NOMO-1 treated with DMSO at 0.1 percent for 48 hours (cell line): ENCODE results near the gene CPNE9.
"Not testable (repeated sequence)": the region's sequence is repeated elsewhere in the genome, so short reads cannot be mapped to it uniquely, and the experiment has no call there.

Experiments used
- DNase-seq: peaks from one replicate; lab custom pipeline; 2025; ENCODE audit not compliant: unreplicated experiment; lab: John Stamatoyannopoulos, UW

Gene CPNE9

DNA sequence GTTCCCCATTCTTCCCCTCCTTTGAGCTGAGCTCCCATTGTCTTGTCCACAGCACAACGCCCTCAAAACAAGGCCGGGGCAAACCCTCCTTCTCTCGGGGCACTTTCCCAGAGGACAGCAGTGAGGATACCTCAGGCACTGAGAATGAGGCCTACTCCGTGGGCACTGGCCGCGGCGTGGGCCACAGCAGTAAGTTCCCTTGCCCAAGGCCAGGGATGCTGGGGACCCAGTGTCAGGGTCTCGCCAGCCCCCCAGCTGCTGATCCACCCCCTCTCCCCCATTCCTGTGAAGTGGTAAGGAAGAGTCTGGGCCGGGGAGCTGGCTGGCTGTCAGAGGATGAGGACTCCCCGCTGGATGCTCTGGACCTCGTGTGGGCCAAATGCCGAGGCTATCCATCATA, 41.9 kb downstream of the CPNE9 start:
- no peak for DNase-seq

DNA sequence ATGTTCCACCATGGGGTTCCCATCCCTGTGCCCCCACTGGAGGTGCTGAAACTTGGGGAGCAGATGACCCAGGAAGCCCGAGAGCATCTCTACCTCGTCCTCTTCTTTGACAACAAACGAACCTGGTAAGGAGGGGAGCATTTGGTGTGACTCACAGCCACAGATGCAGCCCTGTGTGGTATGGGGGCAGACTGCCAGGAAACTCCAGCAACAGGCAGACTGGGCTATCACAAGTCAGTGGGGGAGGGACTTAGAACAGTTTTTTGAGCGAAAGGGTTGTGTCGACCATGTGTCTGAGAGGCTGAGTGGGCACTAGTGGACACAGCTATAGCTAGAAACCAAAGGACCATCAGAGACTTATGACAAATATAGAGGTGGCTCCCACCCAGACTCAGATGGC, 42.7 kb downstream of the CPNE9 start:
- no peak for DNase-seq

DNA sequence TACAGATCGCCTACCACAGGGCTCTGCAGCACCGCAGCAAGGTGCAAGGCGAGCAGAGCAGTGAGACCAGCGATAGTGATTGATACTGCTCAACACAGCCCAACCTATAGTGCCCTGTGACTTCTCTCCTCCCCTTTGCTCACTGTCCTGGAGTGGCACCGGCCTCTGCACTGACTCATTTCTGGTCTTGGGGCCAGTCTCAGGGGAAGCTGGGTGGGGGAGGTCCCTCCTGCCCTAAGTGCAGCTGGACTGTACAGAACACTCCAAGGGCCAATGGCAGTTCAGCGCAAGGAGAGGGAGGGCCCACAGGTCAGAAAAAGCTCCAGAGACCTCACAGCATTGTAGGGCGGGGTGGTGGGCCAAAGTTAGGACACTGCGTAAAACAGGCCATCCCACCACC, 43.6 kb downstream of the CPNE9 start:
- DNase-seq = no peak

DNA sequence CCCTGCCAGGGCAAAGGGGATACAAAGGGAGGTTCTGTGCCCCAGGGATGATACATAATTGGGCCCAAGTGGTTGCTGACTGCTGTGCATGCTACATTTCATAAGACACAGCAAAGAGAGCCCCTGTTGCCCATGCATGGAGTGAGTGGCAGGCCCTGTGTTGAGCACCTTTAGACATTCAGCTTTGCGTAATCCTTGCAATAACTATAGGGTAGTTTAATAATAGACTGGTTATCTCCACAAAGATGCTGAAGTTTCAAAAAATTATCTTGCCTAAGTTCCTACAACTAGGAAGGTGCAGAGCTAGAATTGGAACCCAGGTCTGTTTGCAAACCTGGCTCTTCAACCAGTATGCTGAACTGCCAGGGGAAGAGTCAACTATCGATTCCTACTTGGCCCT, 44.4 kb downstream of the CPNE9 start:
- no peak for DNase-seq

DNA sequence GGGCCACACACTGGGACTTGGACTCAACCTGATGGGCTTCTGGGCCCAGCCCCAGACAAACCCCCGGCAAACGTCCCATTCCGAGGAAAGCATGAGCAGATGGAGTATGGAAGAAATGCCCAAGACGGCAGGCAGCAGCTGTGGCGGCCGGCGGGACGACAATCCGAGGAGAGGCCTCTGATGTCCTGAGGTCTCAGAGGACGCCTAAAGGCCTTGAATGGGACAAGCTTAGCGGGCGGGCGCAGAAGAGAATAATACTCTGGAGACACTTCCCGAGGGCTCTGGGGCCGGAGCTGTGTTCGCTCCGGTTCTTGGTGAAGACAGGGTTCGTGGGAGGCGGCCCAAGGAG, 45.6 kb downstream of the CPNE9 start:
- DNase-seq = no peak

DNA sequence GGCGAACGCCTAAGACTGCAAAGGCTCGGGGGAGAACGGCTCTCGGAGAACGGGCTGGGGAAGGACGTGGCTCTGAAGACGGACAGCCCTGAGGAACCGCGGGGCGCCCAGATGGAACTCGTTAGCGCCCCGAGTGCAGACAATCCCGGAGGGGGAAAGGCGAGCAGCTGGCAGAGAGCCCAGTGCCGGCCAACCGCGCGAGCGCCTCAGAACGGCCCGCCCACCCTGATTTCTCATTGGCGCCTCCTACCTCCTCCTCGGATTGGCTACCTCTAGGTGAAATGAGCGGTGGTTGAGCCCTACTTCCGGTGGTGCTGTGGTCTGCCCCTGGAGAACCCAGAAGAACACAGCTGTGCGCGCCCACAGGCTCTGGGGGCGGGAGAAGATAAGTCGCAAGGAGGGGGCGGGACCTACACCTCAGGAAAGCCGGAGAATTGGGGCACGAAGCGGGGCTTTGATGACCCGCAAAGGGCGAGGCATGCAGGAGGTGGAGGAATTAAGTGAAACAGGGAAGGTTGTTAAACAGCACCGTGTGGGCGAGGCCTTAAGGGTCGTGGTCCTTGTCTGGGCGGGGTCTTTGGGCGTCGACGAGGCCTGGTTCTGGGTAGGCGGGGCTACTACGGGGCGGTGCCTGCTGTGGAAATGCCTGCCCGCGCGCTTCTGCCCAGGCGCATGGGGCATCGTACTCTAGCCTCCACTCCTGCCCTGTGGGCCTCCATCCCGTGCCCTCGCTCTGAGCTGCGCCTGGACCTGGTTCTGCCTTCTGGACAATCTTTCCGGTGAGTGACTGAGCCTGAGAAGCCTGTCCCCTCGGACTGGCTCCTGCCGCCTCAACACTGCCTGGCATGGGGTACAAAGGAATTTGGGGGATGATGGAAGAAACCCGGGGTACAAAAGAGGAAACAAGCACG, 46.3 kb downstream of the CPNE9 start, which contains the start of gene OGG1:
OGG1 (plus strand) TSS at position 308 of the 911 bp plus-strand sequence; CDS start at position 643, 335 bp downstream.
- peak; percentile 99 for DNase-seq

DNA sequence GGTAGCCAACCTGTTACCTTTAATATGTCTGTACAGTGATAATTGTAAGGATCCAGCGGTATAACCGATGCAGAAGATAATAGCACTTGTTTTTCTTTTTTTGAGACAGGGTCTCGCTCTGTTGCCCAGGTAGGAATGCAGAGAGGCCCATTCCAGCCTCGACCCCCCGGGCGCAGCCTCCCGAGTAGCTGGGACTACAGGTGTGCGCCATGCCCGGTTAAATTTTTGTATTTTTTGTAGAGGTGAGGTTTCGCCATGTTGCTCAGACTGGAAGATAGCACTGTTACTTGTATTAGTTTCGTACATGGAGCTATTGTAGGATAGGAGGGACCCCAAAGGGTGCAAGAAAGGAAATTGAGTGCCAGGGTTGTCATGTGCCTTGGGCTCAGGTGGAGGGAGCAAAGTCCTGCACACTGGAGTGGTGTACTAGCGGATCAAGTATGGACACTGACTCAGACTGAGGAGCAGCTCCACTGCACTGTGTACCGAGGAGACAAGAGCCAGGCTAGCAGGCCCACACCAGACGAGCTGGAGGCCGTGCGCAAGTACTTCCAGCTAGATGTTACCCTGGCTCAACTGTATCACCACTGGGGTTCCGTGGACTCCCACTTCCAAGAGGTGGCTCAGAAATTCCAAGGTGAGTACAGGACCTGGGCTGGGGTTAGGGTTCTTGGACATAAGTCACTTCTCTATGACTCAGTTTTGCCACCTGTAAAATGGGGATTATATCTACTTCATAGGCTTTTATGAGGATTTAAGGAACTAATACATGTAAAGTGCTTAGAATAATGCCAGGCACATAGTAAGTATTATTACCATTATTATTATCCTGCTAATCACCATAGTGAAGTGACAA, 47.2 kb downstream of the CPNE9 start:
- no peak for DNase-seq

DNA sequence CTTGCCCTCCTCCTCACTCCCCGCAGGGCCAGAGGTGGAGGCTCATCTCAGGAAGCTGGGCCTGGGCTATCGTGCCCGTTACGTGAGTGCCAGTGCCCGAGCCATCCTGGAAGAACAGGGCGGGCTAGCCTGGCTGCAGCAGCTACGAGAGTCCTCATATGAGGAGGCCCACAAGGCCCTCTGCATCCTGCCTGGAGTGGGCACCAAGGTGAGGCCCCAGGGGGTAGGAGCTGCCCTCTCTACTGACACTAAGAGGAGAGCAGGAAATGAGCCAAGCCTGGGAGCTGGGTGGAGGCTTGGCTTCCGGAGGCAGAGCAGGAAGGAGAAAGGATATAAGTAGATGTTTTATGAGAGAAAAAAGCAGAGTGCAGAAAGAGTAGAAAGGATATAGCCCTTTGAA, 51.0 kb downstream of the CPNE9 start:
- no peak for DNase-seq

DNA sequence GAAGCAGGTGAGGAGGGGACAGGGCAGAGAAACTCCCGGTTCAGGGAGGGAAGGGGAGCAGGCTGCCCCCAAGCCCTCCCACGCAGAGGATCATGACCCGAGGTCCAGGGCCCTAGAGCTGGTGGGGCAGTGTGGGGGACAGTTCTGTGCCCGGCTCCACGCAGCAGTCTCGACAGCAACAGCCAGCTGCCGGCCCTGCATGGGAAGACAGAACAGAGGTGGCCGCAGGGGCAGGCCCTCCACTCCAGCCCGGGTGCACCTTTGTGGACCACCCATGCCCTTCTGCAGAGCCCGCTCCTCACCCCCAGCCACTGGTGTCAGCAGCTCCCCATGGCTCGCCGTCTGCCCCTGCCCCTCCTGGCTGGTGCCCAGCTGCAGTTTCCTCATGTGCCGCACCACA, 53.8 kb downstream of the CPNE9 start:
- DNase-seq = no peak

DNA sequence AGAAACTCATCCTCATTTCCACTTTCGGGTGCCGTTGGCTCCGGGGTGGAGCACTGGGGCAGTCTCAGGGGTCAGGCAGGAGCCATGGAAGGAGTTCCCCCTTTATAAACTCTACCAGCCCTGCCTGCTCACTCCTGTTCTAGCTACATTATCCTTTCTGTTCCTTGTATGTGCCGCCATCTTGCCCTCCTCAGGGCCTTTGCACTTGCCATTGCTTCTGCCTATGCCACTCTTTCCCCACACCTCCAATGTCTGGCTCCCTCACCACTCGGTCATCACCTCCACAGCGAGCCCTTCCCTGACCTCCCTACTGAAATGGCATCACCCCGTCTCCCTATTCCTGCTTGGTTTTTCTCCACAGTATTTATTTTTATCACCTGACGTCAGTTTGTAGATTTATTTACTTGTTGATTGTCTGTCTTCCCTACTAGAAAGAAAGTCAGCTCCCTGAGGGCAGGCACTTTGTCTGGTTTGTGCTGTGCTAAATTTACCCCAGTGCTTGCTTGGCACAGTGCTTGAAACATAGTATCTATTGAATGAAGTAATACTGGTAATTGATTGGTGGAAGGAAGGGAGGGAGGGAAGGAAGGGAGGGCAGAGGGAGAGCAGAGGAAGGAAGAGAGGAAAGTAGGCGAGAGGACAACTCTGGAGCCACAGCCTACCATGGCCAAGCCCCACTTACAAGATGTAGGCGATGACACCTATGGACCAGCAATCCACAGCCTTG, 57.3 kb downstream of the CPNE9 start:
- DNase-seq = no peak

DNA sequence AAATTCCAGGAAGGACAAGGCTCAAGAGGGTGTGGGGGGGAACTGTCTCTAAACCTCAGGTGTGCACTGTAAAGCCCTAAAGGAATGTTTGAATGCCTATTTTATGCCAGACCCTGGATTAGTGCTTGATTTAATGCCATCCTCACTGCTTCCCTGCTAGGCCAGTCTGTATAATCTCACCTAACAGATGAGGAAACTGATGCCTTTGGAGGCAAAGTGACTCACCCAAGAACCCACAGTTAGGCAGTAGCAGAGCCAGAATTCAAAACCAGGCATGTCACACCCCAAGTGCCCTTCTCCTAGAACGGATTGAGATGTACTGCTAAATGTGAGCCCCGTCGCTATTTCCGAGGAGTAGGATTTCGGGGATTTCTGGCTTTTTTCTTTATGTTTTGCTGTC, 58.3 kb downstream of the CPNE9 start:
- DNase-seq = no peak

DNA sequence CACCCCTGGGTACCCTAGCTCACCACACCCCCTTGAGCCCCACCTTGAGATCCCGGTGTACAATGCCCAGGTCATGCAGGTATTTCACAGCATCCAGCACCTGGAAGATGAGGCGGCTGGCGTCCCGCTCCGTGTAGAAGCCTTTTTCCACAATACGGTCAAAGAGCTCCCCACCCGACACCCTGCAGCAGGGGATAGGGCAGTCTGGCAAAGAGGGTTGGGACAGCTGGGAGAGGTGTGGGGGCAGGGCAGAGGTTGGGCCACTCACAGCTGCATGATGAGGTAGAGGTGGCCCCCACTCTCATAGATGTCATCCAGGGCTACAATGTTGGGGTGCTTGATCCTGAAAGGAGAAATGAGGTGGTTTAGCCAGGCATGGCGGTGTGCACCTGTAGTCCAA, 59.2 kb downstream of the CPNE9 start:
- DNase-seq = no peak

DNA sequence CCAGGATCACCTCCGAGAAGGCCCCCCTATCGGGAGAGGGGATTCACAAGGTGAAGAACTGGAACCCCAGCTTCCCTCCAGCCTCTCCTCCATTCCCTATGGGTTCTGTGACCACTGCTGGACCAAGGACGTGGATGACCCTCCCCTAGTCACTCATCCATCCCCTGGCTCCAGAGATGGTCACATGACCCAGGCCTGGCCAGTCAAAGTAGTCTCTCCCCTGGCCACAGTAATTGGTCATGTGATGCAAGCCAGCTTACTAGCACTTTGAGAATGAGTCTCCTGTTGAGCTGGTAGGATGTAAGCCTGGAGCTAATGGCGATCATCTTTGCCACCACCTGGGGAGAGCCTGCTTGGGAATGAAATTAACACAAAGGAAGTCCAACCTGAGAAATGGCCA, 62.2 kb downstream of the CPNE9 start:
- no peak for DNase-seq

DNA sequence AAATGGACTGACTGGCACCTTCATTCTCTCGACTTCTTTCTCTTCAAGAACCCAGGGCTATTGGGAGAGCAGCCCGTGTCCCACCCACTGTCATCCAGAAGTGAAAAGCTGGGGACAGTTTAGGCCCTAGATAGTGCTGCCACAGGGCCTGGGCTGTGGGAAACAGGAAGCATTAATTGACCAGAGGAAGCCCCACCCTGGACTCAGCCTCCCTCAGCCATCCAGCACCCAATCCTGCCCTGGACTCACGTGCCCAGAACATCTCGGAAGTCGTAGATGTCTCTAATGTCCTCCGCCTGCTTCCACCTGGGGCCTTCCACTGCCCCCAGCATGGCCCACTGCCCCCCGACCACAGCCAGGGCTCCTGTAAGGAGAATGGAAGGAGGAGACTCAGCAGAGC, 63.8 kb downstream of the CPNE9 start:
- DNase-seq = no peak

DNA sequence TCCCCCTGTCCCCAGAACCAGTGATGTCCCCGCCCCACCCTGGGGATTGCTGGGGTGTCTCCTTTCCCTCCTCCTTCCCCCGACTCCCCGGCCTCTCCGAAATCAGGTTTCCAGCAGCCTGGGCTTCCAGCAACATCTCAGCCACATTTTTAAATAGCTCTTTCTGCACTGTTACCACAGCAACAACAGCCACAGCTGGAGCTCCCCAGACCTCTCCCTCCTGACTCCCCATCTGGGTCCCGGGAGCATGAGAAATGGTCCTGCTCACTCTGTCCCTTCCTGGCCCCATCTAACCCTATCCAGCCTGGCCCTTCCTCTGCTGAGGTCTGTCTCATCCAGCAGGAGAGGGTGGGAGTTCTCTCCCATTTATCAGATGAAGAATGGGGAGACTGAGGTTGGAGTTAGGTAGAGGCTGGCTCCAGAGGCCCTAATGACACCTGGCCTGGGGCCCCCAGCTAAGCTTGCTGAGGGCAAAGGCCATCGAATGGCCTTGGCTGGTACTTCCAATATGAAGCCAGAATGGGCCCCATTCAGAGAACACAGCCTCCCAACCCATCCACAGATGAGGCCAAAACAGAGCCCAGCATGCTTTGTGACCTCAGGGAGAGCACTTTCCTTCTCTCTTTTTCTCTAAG, 64.6 kb downstream of the CPNE9 start:
- no peak for DNase-seq

DNA sequence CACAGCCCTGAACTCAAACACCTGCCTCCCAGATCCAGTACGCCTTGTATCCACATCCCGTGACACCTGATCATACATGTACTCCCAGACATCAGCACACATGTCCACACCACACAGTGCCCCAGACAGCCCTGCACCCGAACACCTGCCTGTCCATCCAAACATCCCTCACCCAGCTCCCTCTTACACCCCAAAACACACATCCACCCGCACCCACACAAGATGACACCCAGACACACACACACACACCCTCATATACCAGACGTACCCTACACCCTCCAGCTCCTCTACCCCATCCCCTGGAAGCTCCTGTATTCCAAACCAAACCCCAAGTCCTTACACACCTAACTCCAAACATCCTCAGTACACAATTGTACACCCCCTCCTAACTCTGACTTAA, 65.4 kb downstream of the CPNE9 start:
- DNase-seq = no peak

DNA sequence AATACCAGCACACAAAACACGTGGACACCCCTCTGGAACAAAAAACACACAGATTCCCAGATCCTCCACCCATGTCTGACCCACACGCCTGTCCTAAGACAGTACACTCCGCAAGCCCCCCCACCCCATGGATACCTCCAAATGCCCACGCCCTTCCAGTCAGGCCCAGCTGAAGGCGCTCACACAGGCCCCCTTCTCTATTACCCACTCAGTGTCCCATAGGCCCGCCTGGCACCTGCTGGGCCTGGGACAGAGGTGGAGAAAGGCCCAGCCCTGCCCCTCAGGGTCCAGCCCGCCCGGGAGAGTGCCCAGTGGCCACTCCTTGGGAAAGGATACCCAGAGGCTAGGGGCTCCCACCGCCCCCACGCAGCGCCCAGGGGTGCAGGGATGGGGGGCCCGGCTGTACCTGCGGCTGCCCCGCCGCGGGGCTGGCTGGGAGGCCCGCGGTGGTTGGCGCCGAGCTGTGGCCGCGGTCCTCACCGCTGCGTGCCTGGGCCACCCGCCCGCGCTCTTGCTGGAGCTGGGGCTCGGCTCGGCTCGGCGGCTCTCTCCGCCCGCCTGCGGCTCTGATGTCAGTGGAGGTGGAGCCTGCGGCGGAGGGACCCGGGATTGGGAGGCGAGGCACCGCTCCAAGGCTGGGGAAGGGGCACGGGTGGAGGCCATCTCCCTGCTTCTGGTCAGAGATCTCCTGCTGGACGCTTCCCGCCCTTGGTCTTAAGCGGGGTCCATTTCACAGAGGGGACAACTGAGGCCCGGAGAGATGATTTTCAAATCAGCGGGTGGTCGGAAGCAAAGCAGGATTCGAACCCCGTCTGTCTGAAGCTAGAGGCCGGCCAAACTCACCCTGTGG, 66.0 kb downstream of the CPNE9 start, which contains the start of gene CAMK1:
CAMK1 (minus strand) TSS at position 522 of the 850 bp plus-strand sequence. CDS start 2,198 bp downstream, outside the sequence.
- peak; percentile 39 for DNase-seq

DNA sequence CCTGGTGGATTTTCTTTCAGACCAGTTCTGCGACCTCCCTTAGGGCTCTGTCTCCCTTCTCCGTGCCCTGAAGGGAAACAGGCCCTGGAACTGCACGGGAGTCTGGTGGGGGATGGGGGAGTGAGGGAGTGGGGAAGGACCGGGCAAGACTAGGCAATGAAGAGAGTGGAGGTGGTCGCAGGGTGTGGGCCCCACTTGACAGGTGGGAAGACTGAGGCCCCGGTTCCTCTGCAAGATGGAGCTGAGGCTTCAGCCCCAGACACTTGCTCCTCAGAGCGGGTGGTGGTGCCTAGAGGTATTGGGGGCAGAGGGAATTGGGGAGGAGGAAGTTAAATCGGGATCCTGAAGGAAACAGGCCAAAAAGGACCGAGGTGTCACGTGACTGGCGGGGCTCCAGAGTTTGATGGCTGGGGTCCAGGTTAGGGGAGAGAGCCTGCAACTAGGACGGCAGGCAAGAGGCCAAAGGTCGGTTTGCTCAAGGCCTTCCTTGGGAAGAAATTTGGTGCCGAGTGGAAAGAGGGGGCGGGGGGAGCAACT, 66.7 kb downstream of the CPNE9 start:
- no peak for DNase-seq

DNA sequence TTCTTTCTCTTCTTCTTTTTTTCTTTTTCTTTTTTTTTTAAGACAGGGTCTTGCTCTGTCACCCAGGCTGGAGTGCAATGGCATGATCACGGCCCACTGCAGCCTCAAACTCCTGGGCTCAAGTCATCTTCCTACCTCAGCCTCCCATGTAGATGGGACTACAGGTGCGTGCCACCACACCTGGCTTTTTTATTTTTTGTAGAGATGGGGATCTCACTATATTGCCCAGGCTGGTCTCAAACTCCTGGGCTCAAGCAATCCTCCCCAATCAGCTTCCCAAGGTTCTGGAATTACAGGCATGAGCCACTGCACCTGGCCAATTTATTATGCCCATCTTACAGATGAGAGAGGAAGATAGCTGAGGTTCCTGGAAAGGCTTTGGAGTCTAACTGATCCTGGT, 67.4 kb downstream of the CPNE9 start:
- DNase-seq = not testable (repeated sequence)
